NCI-H128 (cell line): ENCODE measurements around the gene RAET1G.
"Not testable (repeated sequence)": the region's sequence is repeated elsewhere in the genome, so short reads cannot be mapped to it uniquely, and the experiment has no call there.

ENCODE experiments used
- DNase-seq: peaks from one replicate; lab custom pipeline; 2025; ENCODE audit not compliant: unreplicated experiment; lab: John Stamatoyannopoulos, UW

RAET1G gene

DNA sequence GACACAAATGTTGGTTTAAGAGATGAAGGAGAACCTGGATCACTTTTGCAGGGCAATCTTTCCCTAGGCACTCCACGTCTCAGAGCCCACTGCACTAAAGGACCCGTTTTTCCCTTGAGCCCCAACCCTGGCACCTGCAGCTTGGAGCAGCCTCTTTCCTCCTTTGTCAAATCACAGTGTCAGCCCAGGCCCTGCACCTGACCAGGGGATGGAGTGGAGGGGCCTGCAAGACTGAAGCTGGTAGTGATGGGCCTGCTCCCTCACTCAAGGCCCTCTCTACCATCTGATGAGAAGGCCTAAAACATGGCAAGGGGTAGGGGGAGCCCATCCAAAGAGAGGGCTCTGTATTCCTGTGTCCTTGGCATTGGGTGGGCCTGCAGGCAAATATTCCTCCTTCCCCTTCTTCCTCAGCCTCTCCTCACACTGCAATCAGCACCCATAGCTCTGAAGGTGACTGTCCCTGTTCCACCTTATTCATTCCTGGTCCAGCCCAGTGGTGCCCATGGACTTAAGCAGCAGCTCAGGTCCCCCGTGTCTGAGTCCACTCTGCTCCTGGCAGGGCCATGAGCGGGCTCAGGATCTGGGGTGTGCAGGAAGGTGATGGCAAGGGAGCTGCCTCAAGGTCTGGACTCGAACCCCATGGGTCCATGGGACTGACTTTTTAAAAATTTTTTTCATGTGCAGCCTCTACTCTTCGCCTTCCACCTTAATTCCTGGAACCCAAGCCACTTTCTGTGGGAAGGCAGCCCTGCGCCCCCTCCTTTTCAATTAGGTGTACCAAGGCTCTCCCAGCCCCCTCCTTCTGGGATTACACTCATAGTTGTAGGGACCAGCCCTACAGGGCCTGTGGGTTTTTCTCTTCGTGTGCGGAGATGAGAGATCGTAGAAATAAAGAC lies 6.7 kb downstream of the RAET1G start:
- DNase-seq, result no peak

DNA sequence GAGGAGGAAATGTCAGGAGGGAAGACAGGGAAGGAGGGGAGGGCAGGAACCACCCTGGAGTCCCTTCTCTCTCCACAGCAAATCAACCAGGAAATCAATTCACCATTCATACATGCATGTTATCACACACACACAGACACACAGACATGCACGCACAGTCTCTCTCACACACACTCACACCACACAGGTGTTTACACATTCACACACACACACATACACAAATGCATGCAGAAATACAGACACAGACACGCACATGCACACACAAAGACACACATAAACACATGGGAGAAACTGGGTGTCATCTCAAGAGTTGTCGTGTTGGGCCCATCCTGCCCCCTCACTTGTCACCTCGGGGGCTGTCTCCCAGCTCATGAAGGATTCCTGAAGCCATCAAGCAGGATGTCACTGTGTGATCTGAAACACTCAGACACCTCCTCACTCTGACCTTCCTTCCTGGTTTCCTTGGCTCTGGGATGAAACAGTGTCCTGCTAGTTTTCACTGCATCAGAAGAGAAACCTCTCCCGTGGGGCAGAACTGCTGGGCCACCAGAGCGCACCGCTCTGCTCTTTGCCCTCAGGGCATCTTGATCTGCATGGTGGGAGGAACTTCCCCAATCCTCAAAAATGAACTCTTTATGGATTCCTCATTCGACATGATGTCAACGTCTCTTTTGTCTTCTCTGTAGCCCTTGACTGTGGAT lies 9.2 kb downstream of the RAET1G start:
- DNase-seq, result no peak

DNA sequence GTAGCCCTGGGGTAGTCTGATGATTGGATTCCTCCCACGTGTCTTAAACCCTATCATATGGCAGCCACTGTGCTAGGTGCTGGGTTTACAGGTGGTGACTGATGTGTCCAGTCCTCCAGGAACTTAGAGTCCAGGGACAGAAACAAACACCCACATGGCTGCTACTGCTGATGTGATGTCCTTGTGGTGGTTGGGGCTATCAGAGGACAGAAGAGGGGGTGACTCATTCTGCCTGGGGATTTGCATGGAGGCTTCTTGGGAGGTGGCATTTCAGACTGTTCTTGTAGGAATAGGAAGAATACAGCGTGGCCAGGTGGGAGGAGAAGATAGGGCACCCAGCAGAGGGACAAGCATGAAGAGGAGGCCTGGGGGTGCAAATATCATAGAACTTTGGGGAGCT lies 9.8 kb downstream of the RAET1G start:
- no peak for DNase-seq

DNA sequence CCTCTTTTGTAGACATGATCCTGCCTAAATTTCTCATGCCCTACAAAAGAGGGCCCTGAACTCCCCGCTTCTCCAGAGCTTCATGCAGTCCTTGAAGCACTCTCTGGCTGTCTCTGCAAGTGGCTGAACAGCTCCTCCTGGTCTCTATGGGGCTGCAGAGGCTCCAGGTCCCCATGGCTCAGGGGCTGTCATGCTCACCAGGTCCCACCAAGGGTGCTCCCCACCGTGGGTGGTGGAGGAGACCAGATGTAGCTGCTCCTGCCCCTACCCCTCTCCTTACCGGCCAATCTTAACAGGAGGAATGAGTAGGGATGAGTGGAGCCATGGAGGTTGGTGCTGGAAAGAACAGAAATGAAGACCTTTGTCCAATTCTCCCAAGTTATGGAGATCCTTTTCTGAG lies 10.2 kb downstream of the RAET1G start:
- DNase-seq, result not testable (repeated sequence)

DNA sequence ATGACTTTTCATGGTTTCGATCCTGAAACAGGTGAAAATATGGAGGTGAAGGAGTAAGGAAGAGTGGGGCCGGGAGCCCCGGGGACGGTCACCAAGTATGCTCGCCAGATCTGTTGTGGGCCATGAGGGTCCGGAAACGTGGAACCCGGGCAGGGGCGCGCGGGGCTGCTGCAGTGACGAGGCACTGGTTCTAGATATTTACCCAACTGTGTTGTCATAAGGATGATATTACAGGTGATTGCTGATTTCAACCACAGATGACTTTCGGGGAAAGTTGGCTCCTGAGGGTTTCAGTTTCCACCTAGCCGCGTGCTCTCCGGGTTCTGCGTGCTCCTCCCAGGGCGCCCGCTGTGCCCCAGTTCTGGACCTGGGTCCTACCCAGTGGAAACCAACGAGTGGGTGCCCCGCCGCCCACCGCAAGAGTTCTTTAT lies 12.2 kb downstream of the RAET1G start:
- no peak for DNase-seq

DNA sequence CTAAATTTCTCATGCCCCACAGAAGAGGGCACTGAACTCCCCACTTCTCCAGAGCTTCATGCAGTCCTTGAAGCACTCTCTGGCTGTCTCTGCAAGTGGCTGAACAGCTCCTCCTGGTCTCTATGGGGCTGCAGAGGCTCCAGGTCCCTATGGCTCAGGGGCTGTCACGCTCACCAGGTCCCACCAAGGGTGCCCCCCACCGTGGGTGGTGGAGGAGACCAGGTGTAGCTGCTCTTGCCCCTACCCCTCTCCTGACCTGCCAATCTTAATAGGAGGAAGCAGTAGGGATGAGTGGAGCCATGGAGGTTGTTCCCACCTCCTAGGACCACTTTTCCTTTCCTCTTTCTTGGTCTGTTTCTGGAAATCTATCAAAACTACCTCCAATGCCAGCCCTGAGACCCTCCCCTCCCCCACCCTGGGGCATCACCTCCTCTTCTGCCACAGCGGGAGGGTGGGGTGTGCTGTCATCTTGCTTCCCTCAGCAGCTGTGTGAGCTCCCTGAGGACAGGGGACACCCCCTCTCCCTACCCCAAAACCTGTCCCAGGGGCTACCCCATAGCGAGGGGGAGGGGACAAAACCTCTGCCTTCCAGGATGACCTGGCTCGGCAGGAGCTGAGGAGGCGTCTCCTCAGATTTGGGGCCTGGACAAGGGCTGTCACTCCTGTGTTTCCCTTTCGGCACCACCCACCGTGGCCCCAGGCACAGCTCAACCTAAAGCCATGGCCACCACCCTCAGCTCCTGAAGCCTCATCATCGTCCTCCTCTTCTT lies 13.0 kb downstream of the RAET1G start:
- DNase-seq, result no peak

DNA sequence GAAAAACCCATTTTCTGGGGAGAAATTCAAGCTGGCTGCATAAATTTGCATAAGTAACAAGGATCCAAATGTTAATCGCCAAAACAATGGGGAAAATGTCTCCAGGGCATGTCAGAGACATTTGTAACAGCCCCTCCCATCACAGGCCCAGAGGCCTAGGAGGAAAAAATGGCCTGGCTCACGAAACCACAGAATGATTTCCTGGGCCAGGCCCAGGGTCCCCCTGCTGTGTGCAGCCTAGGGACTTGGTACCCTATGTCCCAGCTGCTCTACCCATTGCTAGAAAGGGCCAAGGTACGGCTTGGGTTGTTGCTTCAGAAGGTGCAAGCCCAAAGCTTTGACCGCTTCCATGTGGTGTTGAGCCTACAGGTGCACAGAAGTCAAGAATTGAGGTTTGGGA lies 14.4 kb downstream of the RAET1G start:
- not testable (repeated sequence) for DNase-seq

DNA sequence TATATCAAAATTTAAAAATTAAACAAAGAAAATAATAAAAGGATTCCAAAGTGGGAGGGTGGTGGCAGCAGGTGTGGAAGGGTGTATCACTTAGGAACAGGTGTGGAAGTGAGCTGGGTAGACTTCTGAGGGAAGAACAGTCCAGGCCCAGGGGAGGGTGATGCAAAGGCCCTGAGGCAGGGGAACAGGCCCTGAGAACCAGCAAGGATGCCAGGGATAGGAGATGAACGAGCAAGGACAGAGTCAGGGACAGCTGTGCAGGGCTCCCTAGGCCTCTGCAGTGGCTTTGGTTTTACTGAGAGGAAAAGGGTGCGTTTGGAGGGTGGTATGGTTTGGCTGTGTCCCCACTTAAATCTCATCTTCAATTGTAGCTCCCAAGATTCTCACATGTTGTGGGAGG lies 15.6 kb downstream of the RAET1G start:
- no peak for DNase-seq

DNA sequence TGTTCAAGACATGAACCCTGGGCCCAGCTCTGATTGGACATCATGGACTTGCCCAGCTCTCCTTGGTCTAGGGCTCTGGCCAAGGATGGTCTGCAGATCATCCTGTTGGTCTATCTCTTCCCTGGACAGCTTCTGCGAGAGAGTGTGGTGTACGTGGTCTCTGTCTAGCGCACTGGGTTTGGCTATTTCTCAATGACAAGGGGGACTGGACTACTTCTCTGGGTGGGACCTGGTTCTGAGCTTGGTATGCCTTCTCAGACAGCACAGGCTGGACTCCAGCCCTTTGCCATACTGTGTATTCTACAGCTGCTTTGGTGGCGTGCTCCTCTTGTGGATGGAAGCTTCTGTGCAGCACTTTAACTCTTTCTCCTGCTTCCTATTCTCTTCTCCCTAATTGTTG lies 16.5 kb downstream of the RAET1G start:
- no peak for DNase-seq

DNA sequence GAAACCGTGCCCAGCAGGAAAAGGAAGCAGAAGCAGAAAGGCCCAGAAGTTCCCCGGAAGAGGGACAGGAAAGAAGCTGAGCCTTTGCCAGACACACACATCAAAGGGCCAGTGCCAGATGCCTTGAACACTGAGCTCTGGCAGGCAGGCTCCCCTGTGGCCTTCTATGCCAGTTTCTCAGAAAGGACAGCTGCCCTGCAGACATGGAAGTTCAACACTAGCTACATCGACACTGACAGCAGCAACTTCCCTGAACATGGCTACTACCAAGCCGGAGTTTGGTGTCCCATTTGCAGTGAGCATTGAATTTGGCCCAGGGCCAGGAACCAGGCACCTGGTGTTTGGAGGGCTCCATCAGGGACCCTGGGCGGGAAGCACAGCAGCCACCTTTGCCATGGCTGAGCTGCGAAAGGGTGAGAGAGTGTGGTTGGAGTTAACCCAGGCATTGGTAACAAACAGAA lies 17.0 kb downstream of the RAET1G start:
- DNase-seq, result no peak

DNA sequence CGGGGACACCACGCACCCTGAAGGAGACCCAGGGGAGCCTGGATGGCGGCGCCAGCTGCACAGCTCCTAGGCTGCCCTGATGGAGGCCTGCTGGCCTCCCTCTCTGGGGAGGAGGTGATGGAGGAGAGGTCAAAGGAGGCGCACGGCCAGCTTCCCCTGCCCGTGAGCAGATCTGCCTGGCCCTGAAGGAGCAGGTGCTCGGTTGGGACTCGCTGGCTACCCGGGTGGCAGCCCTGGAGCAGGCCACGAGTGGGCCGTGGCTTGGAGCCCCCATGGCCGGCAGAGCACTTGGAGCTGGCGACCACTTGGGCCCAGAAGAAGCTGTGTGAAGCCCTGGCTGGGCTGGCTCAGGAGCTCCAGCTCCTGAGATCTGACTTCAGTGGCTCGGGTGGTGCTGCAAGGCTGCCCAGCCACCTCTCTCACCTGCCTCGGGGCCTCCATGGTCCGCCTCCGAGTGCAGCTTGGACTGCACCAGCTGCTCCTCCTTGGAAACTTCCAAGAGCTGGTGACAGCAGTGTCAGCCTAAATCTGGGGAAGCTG lies 17.5 kb downstream of the RAET1G start:
- no peak for DNase-seq

DNA sequence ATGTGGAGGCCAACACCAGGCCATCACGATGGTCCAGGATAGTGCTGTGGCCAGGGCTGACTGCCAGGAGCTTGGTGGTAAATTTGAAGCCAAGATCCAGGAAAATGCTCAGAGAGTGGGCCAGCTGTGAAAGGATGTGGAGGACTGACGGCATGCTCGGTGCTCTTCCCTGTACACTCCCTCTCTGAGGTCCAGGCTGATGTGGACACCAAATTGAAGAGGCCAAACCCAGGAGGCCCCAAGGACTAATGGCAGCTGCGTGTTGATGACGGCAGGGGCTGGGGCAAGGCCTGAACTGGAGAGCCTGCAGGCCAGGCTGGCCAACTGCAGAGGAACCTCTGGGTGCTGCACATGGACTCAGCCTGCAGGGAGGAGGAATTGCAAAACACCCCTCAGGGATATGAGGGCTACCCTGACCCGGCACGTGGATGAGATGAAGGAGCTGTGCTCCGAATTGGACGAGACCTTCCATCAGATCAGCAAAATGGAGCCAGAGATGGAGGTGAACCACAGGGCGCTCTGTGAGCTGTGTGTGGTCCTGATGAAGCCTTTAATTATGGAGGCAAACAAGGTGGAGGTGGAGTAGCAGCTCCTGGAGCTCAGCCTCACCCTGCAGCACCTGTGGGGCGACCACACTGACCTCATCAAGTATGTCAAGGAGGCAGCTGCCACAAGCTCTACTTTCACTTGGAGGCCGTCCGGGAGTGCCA lies 18.1 kb downstream of the RAET1G start:
- no peak for DNase-seq

DNA sequence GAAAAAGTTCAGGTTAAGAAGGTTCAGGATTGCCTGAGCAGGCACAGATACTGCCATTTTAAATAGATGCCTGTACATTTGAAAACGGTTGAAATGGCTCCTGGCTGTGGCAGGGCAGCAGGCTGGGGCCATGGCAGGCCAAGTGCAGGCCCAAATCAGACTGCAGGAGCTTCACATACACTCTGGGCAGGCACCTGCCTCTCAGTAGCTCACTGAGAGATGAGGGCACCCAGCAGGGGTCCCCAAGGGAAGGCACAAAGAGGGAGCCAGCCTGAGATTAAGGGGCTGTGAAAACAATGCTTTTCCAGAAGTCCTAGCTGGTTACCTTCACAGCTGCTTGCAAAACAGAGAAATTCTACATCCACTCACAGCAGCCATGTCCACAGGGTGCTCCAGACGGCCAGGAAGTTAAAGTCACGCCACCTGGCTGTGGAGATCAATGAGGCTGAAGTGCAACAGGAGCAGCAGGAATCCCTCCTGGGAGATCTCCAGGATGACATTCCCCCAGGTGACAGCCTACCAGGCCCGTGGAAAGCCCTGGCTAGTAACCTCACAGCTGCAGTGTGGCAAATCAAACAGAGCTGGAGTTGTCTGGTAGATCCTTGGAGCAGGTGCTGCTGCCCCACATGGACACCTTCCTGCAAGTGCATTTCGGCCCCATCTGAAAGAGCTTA lies 18.8 kb downstream of the RAET1G start:
- no peak for DNase-seq

DNA sequence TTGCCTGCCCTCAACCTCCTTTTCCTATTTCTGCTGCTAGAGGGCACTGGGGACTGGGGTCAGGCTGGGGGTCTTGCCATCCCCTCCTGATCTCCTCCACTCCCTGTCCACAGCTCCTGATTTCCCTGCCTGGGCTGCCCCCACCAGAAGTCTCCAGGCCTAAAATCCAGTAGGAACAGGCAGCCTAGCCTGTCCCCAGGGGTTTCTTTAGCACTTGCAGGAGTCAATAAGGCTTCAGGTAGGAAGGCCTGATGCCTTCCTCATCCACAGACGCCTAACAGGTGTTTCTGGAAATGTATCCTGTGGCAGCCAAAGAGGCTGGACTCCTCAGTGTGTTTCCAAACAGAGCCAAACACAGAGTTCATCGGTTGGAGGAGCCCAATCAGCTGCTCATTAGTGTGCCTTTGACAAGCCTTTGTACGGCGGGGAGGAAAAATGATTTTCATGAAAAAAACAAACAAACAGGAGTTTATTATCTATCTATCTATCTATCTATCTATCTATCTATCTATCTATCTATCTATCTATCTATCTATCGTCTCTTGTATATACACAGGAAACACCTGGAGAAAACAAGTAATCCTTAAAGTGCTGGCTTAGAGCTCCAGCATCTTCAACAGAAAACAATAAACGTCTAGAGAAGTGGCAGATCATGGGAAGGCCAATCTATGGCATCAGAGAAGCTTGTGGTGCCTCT lies 21.3 kb downstream of the RAET1G start:
- no peak for DNase-seq

DNA sequence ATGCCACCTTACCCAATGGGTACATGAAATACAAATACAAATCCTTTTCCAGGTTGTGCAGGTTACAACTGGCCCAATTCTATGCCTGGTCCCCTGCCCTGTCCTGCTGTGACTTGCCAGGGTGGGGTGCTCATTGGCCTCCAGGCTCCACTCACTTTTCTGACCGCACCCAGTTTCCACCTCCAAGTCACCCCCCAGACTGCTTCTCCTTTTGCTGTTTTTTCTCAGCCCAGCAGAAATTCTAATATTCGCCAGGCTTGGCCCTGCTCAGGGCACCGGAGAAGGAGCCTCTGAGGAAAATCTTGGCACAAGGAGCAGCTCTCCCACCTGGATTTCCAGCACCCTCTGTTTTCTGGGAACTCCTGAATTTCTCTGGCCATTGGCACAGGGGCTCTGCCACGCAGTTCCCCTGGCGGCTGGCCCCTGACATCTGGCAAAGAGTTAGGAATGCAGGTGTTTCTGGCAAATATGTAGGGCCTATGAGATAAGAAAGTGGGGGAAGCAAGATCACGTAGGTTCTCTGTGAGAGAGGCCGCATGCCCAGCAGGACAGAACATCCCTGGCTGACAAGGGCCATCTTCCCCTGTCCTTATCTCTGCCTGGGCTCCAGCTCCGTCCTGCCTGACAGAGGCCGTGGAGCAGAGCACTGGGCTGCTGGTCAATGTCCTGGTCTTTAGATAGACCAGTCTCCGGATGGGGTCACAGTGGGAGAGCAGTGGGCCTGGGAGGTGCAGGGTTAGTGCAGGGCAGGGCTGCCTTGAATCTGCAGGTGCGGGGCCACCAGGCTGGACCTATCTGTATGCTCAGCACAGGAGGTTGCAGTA lies 22.1 kb downstream of the RAET1G start:
- no peak for DNase-seq

DNA sequence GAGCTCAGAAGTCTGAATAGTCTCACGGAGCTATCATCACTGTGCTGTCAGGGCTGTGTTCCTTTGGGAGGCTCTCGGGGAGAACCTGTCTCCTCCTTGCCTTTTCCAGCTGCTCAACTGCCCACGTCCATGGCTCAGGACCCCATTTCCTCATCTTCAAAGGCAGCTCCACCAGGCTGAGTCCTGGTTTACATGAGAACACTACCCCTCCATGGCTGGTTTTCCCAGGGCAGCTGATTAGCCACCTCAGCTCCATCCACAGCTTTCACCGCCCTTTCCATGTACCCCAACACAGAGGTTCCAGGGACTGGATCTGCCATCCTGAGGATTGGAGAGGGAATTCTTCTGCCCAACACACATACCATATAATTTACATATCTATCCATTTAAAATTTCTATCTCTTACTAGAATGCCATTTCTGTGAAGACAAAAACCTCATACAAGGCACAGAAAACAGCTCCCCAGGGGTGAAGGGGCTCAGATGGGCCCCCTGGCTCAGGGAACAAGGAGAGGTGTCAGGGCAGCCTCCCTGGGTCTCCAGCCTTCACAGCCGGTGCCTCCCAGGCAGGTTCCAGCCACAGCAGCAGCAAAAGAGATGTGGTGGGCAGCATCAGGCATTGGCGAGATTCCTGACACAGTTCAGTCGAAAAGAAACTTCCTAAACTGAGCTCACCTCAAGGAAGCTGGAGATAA lies 22.8 kb downstream of the RAET1G start:
- DNase-seq, result no peak

DNA sequence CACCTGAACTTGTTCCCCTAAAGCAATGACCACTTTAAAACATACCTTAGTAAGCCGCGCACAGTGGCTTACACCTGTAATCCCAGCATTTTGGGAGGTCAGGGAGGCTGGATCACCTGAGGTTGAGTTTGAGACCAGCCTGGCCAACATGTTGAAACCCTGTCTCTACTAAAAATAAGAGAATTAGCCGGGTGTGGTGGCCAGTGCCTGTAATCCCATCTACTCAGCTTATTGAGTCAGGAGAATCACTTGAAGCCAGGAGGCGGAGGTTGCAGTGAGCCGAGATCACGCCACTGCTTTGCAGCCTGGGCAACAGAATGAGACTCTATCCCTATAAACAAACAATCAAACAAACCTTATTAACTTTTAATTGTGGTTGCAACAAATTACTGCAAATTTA lies 23.4 kb downstream of the RAET1G start:
- no peak for DNase-seq

DNA sequence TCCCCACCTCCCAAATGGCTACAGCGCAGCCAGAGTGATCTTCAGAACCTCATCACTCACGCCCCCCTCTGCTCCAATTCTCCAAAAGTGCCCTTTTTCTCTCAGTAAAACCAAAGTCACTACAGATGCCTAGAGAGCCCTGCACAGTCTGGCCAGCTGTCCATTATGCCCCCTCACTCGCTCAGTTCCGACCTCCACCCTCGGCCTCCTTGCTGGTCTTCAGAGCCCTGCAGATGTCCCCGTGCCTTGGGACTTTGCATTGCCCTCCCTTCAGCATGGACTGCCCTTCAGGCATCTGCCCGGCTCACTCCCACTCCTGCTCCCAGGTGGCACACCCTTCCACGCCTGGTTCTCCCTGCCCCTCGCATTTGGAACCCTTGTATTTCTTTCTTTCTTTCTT lies 24.0 kb downstream of the RAET1G start:
- no peak for DNase-seq
